ENCODE measurements around the gene SLC11A1. TPM values are rescaled to one million over a fixed set of nuclear protein-coding genes. Genes with fewer than 3 reads are reported as not detected.

The SLC11A1 gene
- total RNA-seq, 1 donor from 2014 or later = not detected

DNA sequence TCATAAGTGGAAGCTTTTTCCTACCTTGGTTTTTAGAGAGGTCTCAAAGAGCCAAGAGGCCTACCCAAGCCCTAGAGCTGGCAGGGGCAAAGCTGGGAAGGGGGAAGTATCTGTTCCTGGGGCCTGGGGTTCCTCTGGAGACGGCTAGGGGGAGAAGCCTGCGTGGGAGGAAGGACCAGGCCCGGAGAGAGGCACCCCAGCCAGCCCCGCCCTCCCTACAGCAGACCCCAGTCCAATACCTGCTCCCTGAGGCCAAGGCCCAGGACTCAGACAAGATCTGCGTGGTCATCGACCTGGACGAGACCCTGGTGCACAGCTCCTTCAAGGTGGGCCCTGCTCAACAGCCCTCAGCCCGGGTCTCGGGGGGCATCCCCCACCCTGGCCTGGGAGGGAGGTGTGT is 19.8 kb downstream of the SLC11A1 start:
- TF ChIP-seq, protein P1, sequence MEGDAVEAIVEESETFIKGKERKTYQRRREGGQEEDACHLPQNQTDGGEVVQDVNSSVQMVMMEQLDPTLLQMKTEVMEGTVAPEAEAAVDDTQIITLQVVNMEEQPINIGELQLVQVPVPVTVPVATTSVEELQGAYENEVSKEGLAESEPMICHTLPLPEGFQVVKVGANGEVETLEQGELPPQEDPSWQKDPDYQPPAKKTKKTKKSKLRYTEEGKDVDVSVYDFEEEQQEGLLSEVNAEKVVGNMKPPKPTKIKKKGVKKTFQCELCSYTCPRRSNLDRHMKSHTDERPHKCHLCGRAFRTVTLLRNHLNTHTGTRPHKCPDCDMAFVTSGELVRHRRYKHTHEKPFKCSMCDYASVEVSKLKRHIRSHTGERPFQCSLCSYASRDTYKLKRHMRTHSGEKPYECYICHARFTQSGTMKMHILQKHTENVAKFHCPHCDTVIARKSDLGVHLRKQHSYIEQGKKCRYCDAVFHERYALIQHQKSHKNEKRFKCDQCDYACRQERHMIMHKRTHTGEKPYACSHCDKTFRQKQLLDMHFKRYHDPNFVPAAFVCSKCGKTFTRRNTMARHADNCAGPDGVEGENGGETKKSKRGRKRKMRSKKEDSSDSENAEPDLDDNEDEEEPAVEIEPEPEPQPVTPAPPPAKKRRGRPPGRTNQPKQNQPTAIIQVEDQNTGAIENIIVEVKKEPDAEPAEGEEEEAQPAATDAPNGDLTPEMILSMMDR (IDR thresholded peaks at IDR 0.05; ENCODE audit: unreplicated experiment) = no peak
- Mint-ChIP-seq H3K36me3 (ENCODE audit: low read depth, unreplicated experiment) (peaks cover 10% of the 10 kb centered on the region), H3K27ac (ENCODE audit: unreplicated experiment) (no peak overlapping the region), H3K4me3 (ENCODE audit: unreplicated experiment) (no peak overlapping the region), H3K9me3 (ENCODE audit: unreplicated experiment) (no peaks in the 10 kb centered on the region), H3K4me1 (ENCODE audit: unreplicated experiment) (peaks cover 21% of the 10 kb centered on the region), H3K27me3 (ENCODE audit: unreplicated experiment) (peaks cover 13% of the 10 kb centered on the region)
- no peak for DNase-seq (ENCODE audit: low spot score)

DNA sequence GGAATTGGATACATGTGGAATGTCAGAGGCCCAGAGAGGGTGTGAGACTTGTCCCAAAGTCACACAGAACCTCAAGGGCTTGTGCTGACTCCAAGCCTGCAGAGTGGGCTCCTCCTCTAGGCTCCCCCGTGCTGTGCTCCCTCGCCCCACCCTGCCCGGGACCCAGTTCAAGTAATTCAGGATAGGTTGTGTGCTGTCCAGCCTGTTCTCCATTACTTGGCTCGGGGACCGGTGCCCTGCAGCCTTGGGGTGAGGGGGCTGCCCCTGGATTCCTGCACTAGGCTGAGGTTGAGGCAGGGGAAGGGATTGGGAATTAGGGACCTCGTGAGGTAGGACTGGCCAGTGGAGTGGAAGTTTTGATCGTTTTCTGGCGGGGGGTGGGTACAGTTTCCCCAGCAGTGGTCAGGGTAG is 20.4 kb downstream of the SLC11A1 start:
- Mint-ChIP-seq H3K27ac (ENCODE audit: unreplicated experiment) (no peak overlapping the region), H3K9me3 (ENCODE audit: unreplicated experiment) (no peaks in the 10 kb centered on the region), H3K27me3 (ENCODE audit: unreplicated experiment) (peaks cover 8% of the 10 kb centered on the region), H3K4me3 (ENCODE audit: unreplicated experiment) (no peak overlapping the region), H3K4me1 (ENCODE audit: unreplicated experiment) (peaks cover 23% of the 10 kb centered on the region), H3K36me3 (ENCODE audit: low read depth, unreplicated experiment) (peaks cover 10% of the 10 kb centered on the region)
- TF ChIP-seq, protein P1 (IDR thresholded peaks at IDR 0.05; ENCODE audit: unreplicated experiment) = no peak
- DNase-seq (ENCODE audit: low spot score) = no peak

DNA sequence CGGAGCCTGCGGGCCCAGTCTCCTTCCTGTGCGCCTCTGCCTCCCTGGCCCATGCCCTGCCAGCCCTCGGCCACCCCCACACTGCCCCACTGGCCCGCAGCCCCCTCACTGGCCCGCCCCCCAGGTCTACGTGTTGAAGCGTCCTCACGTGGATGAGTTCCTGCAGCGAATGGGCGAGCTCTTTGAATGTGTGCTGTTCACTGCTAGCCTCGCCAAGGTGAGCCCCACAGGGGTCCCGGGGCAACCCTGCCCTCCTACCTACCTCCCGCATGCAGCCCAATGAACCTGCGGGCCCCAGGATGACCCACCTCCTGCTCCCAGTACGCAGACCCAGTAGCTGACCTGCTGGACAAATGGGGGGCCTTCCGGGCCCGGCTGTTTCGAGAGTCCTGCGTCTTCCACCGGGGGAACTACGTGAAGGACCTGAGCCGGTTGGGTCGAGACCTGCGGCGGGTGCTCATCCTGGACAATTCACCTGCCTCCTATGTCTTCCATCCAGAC is 20.9 kb downstream of the SLC11A1 start:
- Mint-ChIP-seq H3K4me3 (ENCODE audit: unreplicated experiment) (peak overlapping the region; percentile 69), H3K27me3 (ENCODE audit: unreplicated experiment) (peaks cover 5% of the 10 kb centered on the region), H3K36me3 (ENCODE audit: low read depth, unreplicated experiment) (peaks cover 10% of the 10 kb centered on the region), H3K4me1 (ENCODE audit: unreplicated experiment) (peaks cover 24% of the 10 kb centered on the region), H3K27ac (ENCODE audit: unreplicated experiment) (no peak overlapping the region), H3K9me3 (ENCODE audit: unreplicated experiment) (no peaks in the 10 kb centered on the region)
- no peak for DNase-seq (ENCODE audit: low spot score)
- TF ChIP-seq, protein P1 (IDR thresholded peaks at IDR 0.05; ENCODE audit: unreplicated experiment) = no peak

DNA sequence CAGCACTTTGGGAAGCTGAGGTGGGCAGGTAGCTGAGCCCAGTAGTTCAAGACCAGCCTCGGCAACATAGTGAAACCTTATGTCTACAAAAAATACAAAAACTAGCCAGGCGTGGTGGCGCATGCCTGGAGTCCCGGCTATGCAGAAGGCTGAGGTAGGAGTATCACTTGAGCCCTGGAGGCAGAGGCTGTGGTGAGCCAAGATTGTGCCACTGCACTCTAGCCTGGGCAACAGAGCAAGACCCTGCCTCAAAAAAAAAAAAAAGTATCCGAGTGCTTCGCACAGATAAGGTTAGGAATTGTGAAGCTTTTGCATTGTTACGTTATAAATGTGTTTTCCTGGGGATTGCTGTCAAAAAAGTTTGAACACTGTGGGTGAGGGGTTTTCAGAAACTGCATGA is 21.7 kb downstream of the SLC11A1 start:
- peak overlapping the region; percentile 51 for H3K4me3 Mint-ChIP-seq (ENCODE audit: unreplicated experiment)
- H3K27me3 Mint-ChIP-seq (ENCODE audit: unreplicated experiment) = peaks cover 3% of the 10 kb centered on the region
- no peaks in the 10 kb centered on the region for H3K9me3 Mint-ChIP-seq (ENCODE audit: unreplicated experiment)
- TF ChIP-seq, protein P1 (IDR thresholded peaks at IDR 0.05; ENCODE audit: unreplicated experiment) = no peak
- H3K4me1 Mint-ChIP-seq (ENCODE audit: unreplicated experiment) = peaks cover 27% of the 10 kb centered on the region
- peaks cover 10% of the 10 kb centered on the region for H3K36me3 Mint-ChIP-seq (ENCODE audit: low read depth, unreplicated experiment)
- H3K27ac Mint-ChIP-seq (ENCODE audit: unreplicated experiment) = no peak overlapping the region
- DNase-seq (ENCODE audit: low spot score) = no peak

DNA sequence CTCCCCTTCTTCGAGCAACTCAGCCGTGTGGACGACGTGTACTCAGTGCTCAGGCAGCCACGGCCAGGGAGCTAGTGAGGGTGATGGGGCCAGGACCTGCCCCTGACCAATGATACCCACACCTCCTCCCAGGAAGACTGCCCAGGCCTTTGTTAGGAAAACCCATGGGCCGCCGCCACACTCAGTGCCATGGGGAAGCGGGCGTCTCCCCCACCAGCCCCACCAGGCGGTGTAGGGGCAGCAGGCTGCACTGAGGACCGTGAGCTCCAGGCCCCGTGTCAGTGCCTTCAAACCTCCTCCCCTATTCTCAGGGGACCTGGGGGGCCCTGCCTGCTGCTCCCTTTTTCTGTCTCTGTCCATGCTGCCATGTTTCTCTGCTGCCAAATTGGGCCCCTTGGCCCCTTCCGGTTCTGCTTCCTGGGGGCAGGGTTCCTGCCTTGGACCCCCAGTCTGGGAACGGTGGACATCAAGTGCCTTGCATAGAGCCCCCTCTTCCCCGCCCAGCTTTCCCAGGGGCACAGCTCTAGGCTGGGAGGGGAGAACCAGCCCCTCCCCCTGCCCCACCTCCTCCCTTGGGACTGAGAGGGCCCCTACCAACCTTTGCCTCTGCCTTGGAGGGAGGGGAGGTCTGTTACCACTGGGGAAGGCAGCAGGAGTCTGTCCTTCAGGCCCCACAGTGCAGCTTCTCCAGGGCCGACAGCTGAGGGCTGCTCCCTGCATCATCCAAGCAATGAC is 22.4 kb downstream of the SLC11A1 start:
- Mint-ChIP-seq H3K4me3 (ENCODE audit: unreplicated experiment) (peak overlapping the region; percentile 51), H3K36me3 (ENCODE audit: low read depth, unreplicated experiment) (peaks cover 10% of the 10 kb centered on the region), H3K27ac (ENCODE audit: unreplicated experiment) (no peak overlapping the region), H3K9me3 (ENCODE audit: unreplicated experiment) (no peaks in the 10 kb centered on the region), H3K4me1 (ENCODE audit: unreplicated experiment) (peaks cover 27% of the 10 kb centered on the region), H3K27me3 (ENCODE audit: unreplicated experiment) (peaks cover 5% of the 10 kb centered on the region)
- no peak for DNase-seq (ENCODE audit: low spot score)
- TF ChIP-seq, protein P1 (IDR thresholded peaks at IDR 0.05; ENCODE audit: unreplicated experiment) = no peak
